ENCODE measurements around the gene GIT2. TPM values are rescaled to one million over a fixed set of nuclear protein-coding genes. Genes with fewer than 3 reads are reported as not detected.
"Not testable (repeated sequence)": the region's sequence is repeated elsewhere in the genome, so short reads cannot be mapped to it uniquely, and the experiment has no call there.

Gene GIT2
- total and polyA plus RNA-seq, 9 donors: 17.4 to 58.8 (median 43.7) TPM

GRCh38 chr12:109989380-109989779, 6.8 kb downstream of the GIT2 start:
- no peak for TF ChIP-seq CTCF (IDR thresholded peaks at IDR 0.05)
- no peak for TF ChIP-seq EP300 (IDR thresholded peaks at IDR 0.05)
- no peak for TF ChIP-seq POLR2A (IDR thresholded peaks at IDR 0.05)
- DNase-seq: no peak
- intact Hi-C loops (cut with DNase I): no loop called here
- H3K9me3 ChIP-seq: no peaks in the 10 kb centered on the region
- no peaks in the 10 kb centered on the region for H3K36me3 ChIP-seq
- H3K27me3 ChIP-seq: no peaks in the 10 kb centered on the region
- no peak overlapping the region for H3K27ac ChIP-seq
- WGBS, 3 donors: 34 to 62% (median 51%) methylated on average over 5 of the region's 5 CpGs
- H3K4me3 ChIP-seq: no peak overlapping the region
- no peaks in the 10 kb centered on the region for H3K4me1 ChIP-seq (ENCODE audit: insufficient read depth)

- Histone ChIP-seq H3K4me3 (no peak overlapping the region), H3K36me3 (no peaks in the 10 kb centered on the region), H3K27ac (no peak overlapping the region), H3K9me3 (no peaks in the 10 kb centered on the region), H3K27me3 (no peaks in the 10 kb centered on the region), H3K4me1 (ENCODE audit: insufficient read depth) (no peaks in the 10 kb centered on the region)
- 63 to 80% (median 67%) methylated on average over 8 of the region's 8 CpGs for WGBS, 3 donors
- TF ChIP-seq CTCF (IDR thresholded peaks at IDR 0.05): no peak
- no peak for TF ChIP-seq EP300 (IDR thresholded peaks at IDR 0.05)
- intact Hi-C loops (cut with DNase I): no loop called here
- no peak for DNase-seq
These were observed 7.3 kb downstream of the GIT2 start for GRCh38 chr12:109988903-109989302.

GRCh38 chr12:109988274-109988673, 7.9 kb downstream of the GIT2 start:
- TF ChIP-seq CTCF (IDR thresholded peaks at IDR 0.05) (no peak), POLR2A (IDR thresholded peaks at IDR 0.05) (no peak)
- DNase-seq: no peak
- Histone ChIP-seq H3K4me1 (ENCODE audit: insufficient read depth) (no peaks in the 10 kb centered on the region), H3K9me3 (no peaks in the 10 kb centered on the region), H3K4me3 (no peak overlapping the region), H3K36me3 (no peaks in the 10 kb centered on the region), H3K27me3 (no peaks in the 10 kb centered on the region), H3K27ac (no peak overlapping the region)
- intact Hi-C loops (cut with DNase I): no loop called here
- WGBS, 3 donors: 83 to 93% (median 83%) methylated on average over 10 of the region's 10 CpGs

- Histone ChIP-seq H3K4me1 (ENCODE audit: insufficient read depth) (no peaks in the 10 kb centered on the region), H3K4me3 (no peak overlapping the region), H3K9me3 (no peaks in the 10 kb centered on the region), H3K27me3 (no peaks in the 10 kb centered on the region), H3K36me3 (no peaks in the 10 kb centered on the region), H3K27ac (no peak overlapping the region)
- TF ChIP-seq EP300 (IDR thresholded peaks at IDR 0.05) (no peak), CTCF (IDR thresholded peaks at IDR 0.05) (no peak), POLR2A (IDR thresholded peaks at IDR 0.05) (no peak)
- 88 to 95% (median 88%) methylated on average over 8 of the region's 8 CpGs for WGBS, 3 donors
- intact Hi-C loops (cut with DNase I): no loop called here
- no peak for DNase-seq
These were observed 8.6 kb downstream of the GIT2 start for GRCh38 chr12:109987615-109988014.

GRCh38 chr12:109986236-109986635, 9.9 kb downstream of the GIT2 start:
- H3K36me3 ChIP-seq; H3K9me3 ChIP-seq; H3K27me3 ChIP-seq; H3K27ac ChIP-seq; intact Hi-C loops (cut with DNase I); DNase-seq; H3K4me3 ChIP-seq; H3K4me1 ChIP-seq (ENCODE audit: insufficient read depth): not testable (repeated sequence)
- 89 to 92% (median 90%) methylated on average over 16 of the region's 16 CpGs for WGBS, 3 donors
